ENCODE measurements around the gene ADAMTS8.

DNA sequence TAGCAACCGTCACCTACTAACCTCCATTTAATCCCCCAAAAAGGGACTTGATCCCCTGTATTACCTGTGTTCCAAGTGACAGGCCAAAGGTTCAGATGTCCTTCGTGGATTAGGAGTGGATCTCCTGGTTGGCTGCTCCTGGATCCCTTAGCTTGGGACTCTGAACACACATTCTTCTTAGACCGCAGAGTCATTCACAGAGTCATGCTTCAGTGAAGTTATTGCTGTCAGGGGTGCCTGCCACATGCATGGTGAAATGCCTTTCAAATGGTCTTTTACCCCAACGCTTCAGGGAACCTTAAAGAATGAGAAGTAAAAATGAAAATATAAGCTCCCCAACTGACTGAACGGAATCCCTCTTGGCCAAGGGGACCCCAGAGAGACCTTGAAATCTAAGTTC, 49.1 kb downstream of the ADAMTS8 start:
- TF ChIP-seq, protein P1, sequence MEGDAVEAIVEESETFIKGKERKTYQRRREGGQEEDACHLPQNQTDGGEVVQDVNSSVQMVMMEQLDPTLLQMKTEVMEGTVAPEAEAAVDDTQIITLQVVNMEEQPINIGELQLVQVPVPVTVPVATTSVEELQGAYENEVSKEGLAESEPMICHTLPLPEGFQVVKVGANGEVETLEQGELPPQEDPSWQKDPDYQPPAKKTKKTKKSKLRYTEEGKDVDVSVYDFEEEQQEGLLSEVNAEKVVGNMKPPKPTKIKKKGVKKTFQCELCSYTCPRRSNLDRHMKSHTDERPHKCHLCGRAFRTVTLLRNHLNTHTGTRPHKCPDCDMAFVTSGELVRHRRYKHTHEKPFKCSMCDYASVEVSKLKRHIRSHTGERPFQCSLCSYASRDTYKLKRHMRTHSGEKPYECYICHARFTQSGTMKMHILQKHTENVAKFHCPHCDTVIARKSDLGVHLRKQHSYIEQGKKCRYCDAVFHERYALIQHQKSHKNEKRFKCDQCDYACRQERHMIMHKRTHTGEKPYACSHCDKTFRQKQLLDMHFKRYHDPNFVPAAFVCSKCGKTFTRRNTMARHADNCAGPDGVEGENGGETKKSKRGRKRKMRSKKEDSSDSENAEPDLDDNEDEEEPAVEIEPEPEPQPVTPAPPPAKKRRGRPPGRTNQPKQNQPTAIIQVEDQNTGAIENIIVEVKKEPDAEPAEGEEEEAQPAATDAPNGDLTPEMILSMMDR (IDR thresholded peaks at IDR 0.05) = no peak
- TF ChIP-seq POLR2A (IDR thresholded peaks at IDR 0.05) = no peak
